ENCODE measurements around the gene CNTLN. TPM values are rescaled to one million over a fixed set of nuclear protein-coding genes. Genes with fewer than 3 reads are reported as not detected.

Gene CNTLN
- total and polyA plus RNA-seq, 9 of the 15 experiments (the other 6 are each of a cell fraction or from before 2014, with no cell fraction given), result 0.08 TPM; not detected in 8

DNA sequence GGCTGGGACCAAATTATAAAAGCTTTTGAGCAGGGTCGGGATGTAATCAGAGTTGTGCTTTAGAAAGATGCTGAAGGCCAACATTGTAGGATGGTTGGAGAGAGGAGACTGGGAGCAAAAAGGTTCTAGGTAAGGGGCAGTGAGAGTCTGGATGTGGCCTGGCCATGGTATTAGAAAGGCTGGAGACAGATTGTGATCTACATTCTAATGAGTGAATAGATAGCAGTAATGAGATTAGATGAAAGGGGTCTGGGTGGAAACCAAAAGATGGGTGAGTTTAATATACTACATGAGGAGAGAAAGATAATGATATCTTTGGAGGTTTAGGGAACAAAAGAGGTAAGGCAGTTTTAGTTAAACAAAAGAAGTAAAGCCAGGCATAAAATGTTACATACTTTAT lies 355.3 kb downstream of the CNTLN start:
- H2AFZ ChIP-seq (ENCODE audit: low read depth, low read length), result no peak overlapping the region
- H3K4me1 ChIP-seq (replicated peaks in 1 of 2; ENCODE audit: control insufficient read depth in 2 of 2, insufficient read depth in 2 of 2, low read length in 2 of 2), result no peaks in the 10 kb centered on the region
- BruUV-seq (replicated peaks), result no TSS peak
- no peak overlapping the region for H3K27ac ChIP-seq (ENCODE audit: extremely low read depth, low read depth, low read length)
- TF ChIP-seq SAP30 (IDR thresholded peaks at IDR 0.05; ENCODE audit: borderline replicate concordance, insufficient read depth, low read depth, low read length, poor library complexity, severe bottlenecking), result no peak
- TF ChIP-seq, protein P1, sequence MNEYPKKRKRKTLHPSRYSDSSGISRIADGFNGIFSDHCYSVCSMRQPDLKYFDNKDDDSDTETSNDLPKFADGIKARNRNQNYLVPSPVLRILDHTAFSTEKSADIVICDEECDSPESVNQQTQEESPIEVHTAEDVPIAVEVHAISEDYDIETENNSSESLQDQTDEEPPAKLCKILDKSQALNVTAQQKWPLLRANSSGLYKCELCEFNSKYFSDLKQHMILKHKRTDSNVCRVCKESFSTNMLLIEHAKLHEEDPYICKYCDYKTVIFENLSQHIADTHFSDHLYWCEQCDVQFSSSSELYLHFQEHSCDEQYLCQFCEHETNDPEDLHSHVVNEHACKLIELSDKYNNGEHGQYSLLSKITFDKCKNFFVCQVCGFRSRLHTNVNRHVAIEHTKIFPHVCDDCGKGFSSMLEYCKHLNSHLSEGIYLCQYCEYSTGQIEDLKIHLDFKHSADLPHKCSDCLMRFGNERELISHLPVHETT (CRISPR knock-in tag; conservative IDR thresholded peaks at IDR 0.05 in 1 of 2, IDR thresholded peaks at IDR 0.05 in 1 of 2), result no peak
- 0% methylated on average over 1 of the region's 1 CpG for WGBS (ENCODE audit: insufficient coverage, low coverage, missing lambda C conversion rate)
- no peaks in the 10 kb centered on the region for H3K27me3 ChIP-seq (ENCODE audit: control insufficient read depth in 2 of 2, insufficient read depth in 2 of 2, low read length in 2 of 2)
- no peaks in the 10 kb centered on the region for H4K20me1 ChIP-seq (replicated peaks; ENCODE audit: control insufficient read depth, insufficient read depth, low read length)
- FAIRE-seq (no peak), ATAC-seq (no peak), DNase-seq (ENCODE audit: extremely low read depth in 1 of 4, low spot score in 3 of 4) (no peak)
- no peaks in the 10 kb centered on the region for H3K36me3 ChIP-seq (ENCODE audit: control insufficient read depth, insufficient read depth, low read length)
- H3K9ac ChIP-seq (ENCODE audit: insufficient read depth in 1 of 2, low read depth in 2 of 2, low read length in 2 of 2), result no peak overlapping the region
- no peaks in the 10 kb centered on the region for H3K9me1 ChIP-seq (ENCODE audit: control insufficient read depth, insufficient read depth, low read length)
- no peak overlapping the region for H3K4me2 ChIP-seq (ENCODE audit: insufficient read depth, low read length)
- intact Hi-C loops (cut with micrococcal nuclease) (no loop called here), in situ Hi-C loops (cut with MboI) (no loop called here)
- no peaks in the 10 kb centered on the region for H3K79me2 ChIP-seq (ENCODE audit: control insufficient read depth, insufficient read depth, low read length)
- H3K4me3 ChIP-seq, result no peak overlapping the region
- CTCF ChIA-PET (ENCODE audit: low intra/inter-chr PET ratio), result no interaction called here
- H3K9me3 ChIP-seq (replicated peaks; ENCODE audit: control insufficient read depth, insufficient read depth, low read depth, low read length), result no peaks in the 10 kb centered on the region
- POLR2A ChIA-PET, result no interaction called here

DNA sequence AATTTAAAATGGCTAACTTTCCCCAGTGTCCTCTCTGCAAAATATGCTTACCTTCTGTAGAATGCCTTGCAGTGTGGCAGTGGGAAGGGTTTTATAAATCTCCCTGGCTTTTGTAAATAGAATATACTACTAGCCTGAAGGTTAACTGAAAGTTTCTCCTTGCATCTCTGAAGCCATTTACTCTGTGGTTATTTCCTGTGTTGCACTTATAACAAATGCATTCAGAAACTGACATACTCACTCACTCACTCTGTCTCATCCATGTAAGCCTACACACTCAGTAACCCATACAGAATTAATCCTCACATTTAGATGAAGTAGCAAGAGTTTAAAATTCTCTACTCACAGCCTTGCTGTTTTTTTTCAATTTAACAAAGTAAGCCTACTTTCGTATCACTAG lies 356.9 kb downstream of the CNTLN start:
- WGBS (ENCODE audit: insufficient coverage, low coverage, missing lambda C conversion rate), result 6% methylated on average over 1 of the region's 1 CpG
- POLR2A ChIA-PET, result no interaction called here
- Histone ChIP-seq H4K20me1 (replicated peaks; ENCODE audit: control insufficient read depth, insufficient read depth, low read length) (no peaks in the 10 kb centered on the region), H3K4me1 (replicated peaks in 1 of 2; ENCODE audit: control insufficient read depth in 2 of 2, insufficient read depth in 2 of 2, low read length in 2 of 2) (no peaks in the 10 kb centered on the region), H3K4me3 (no peak overlapping the region), H3K9me3 (replicated peaks; ENCODE audit: control insufficient read depth, insufficient read depth, low read depth, low read length) (no peaks in the 10 kb centered on the region), H3K27me3 (ENCODE audit: control insufficient read depth in 2 of 2, insufficient read depth in 2 of 2, low read length in 2 of 2) (no peaks in the 10 kb centered on the region), H3K36me3 (ENCODE audit: control insufficient read depth, insufficient read depth, low read length) (no peaks in the 10 kb centered on the region), H3K9ac (ENCODE audit: insufficient read depth in 1 of 2, low read depth in 2 of 2, low read length in 2 of 2) (no peak overlapping the region), H2AFZ (ENCODE audit: low read depth, low read length) (no peak overlapping the region), H3K79me2 (ENCODE audit: control insufficient read depth, insufficient read depth, low read length) (no peaks in the 10 kb centered on the region), H3K27ac (ENCODE audit: extremely low read depth, low read depth, low read length) (no peak overlapping the region), H3K4me2 (ENCODE audit: insufficient read depth, low read length) (no peak overlapping the region), H3K9me1 (ENCODE audit: control insufficient read depth, insufficient read depth, low read length) (no peaks in the 10 kb centered on the region)
- in situ Hi-C loops (cut with MboI), result no loop called here
- FAIRE-seq (no peak), ATAC-seq (no peak), DNase-seq (ENCODE audit: extremely low read depth in 1 of 4, low spot score in 3 of 4) (no peak)
- no TSS peak for BruUV-seq (replicated peaks)
- CTCF ChIA-PET (ENCODE audit: low intra/inter-chr PET ratio), result no interaction called here
- intact Hi-C loops (cut with micrococcal nuclease), result no loop called here
- no peak for TF ChIP-seq ZNF561 (CRISPR knock-in tag; conservative IDR thresholded peaks at IDR 0.05)
- TF ChIP-seq SUPT5H (IDR thresholded peaks at IDR 0.05), result no peak
- TF ChIP-seq ZBED1 (IDR thresholded peaks at IDR 0.05), result no peak
- TF ChIP-seq SMAD3 (CRISPR knock-in tag; conservative IDR thresholded peaks at IDR 0.05), result no peak
